Ascending aorta (tissue), 2 donors: ENCODE results near the gene MAP6. TPM values are rescaled to one million over a fixed set of nuclear protein-coding genes. Genes with fewer than 3 reads are reported as not detected.
A peak's percentile ranks its signal among the peaks of the same experiment; 100 is the strongest.
"Not testable (repeated sequence)": the region's sequence is repeated elsewhere in the genome, so short reads cannot be mapped to it uniquely, and the experiment has no call there.

ENCODE experiments used
- DNase-seq, 2 donors: peaks; one replicate each; pipeline ENCODE4 v3.0.0-alpha.2; 2019; ENCODE audit warnings: low spot score in 2 of 2
- H3K27ac ChIP-seq, 2 donors: fragments of 200-600 bp; sonication (generic); one replicate each; pipeline ENCODE4 v1.5.1; 2016 to 2017; ENCODE audit warnings: mild to moderate bottlenecking in 1 of 2
- H3K27me3 ChIP-seq: fragments of 200-600 bp; sonication (generic); one replicate; pipeline ENCODE4 v1.5.1; 2017
- H3K36me3 ChIP-seq, 2 donors: fragments of 200-600 bp; sonication (generic); one replicate each; pipeline ENCODE4 v1.5.1; 2016
- H3K4me1 ChIP-seq, 2 donors: fragments of 200-600 bp; sonication (generic); one replicate each; pipeline ENCODE4 v1.5.1; 2016 to 2017; ENCODE audit warnings: mild to moderate bottlenecking in 1 of 2
- H3K4me3 ChIP-seq, 2 donors: fragments of 200-600 bp; sonication (generic); one replicate each; pipeline ENCODE4 v1.5.1; 2016 to 2017; ENCODE audit warnings: mild to moderate bottlenecking in 1 of 2
- H3K9me3 ChIP-seq, 2 donors: fragments of 200-600 bp; sonication (generic); one replicate each; pipeline ENCODE4 v1.5.1; 2016
- CTCF ChIP-seq, 3 experiments: fragments of 200-600 bp in 2 of 3; fragments of 450-650 bp in 1 of 3; sonication (generic) in 2 of 3; IDR thresholded peaks; one replicate each; pipeline ENCODE4 v1.5.1; 2016 to 2019; ENCODE audit warnings: antibody characterized with exemption in 3 of 3, mild to moderate bottlenecking in 1 of 3, moderate library complexity in 1 of 3
- intact Hi-C: fragments of 100-400 bp; cut with DNase I; formaldehyde crosslinking; loops from one replicate; pipeline ENCODE4 v1.15.1; 2023
- total RNA-seq: library from RNA; depleted of rRNA; stranded (reverse); fragments of >200 nt; gene quantifications from one replicate; pipeline ENCODE4 v1.1.0, GENCODE V29; 2016

The MAP6 gene
- total RNA-seq, 1 donor from 2014 or later = 15.8 TPM

DNA sequence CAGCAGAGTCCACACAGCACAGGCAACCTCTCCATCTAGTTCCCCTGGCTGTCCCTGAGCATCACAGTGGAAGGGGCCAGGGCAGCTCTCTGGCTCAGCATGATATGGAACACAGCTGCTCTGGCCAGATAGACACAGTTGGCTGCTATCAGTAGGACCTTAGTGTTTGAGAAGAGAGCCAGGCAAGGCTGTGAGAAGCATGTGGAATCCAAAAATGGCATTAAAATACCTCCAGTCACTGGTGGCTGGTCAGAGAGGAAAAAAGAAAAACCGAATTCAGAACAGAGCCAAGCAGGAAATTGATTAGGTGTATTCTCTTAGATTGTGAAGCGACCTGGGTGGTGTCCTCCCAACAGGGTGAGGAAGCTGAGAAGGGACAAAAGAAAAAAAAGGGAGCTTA lies 78.9 kb downstream of the MAP6 start:
- H3K4me3 ChIP-seq = no peak overlapping the region
- intact Hi-C loops = no loop called here
- no peaks in the 10 kb centered on the region for H3K9me3 ChIP-seq
- H3K27me3 ChIP-seq = no peaks in the 10 kb centered on the region
- TF ChIP-seq CTCF (IDR thresholded peaks at IDR 0.05) = no peak
- H3K4me1 ChIP-seq = no peaks in the 10 kb centered on the region
- no peaks in the 10 kb centered on the region for H3K36me3 ChIP-seq
- H3K27ac ChIP-seq = no peak overlapping the region
- no peak for DNase-seq

DNA sequence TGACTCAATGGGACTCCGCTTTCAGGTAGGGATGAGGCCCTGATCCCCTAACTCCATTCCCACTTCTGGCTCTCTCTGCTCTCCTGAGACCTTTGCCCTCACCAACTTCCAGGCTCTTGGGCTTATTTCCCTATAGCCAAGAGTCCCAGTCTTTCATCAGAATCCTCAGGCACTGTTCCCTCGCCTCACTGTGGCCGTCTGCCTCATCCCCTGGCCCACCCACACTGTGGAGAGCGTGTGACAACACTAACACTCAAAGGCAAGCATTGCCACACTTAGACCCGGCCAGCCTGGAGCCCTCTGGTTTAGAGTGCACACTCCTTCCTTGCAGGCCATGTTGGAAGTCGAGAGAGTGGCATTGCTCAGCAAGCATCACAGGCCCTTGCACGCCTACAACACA lies 79.8 kb downstream of the MAP6 start:
- no peaks in the 10 kb centered on the region for H3K9me3 ChIP-seq
- no peaks in the 10 kb centered on the region for H3K27me3 ChIP-seq
- peaks cover 0 to 4% of the 10 kb centered on the region in 2 donors for H3K4me1 ChIP-seq
- no peak overlapping the region for H3K27ac ChIP-seq
- H3K36me3 ChIP-seq = no peaks in the 10 kb centered on the region
- intact Hi-C loops = no loop called here
- no peak for TF ChIP-seq CTCF (IDR thresholded peaks at IDR 0.05)
- H3K4me3 ChIP-seq = no peak overlapping the region
- DNase-seq = no peak

DNA sequence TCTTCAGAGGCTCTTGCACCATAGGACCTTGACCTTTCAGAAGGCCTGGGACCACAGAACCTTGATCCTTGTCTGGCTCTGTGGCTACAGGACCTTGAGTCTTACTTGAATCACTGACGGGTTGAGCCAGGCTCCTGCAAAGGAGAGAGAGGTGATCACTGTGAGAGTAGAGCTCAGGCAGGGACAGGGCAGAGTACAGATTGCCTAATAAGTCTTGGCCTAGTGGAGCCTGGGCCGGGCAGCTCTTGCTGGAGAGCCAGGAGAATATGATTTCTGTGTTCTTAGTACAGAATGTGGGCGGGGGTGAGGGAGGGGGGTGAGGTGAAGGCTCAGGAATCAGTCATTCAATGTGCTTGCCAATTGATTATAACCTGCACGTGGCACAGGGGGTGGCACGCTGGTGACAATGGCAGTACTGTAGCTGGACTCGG lies 80.8 kb downstream of the MAP6 start:
- Histone ChIP-seq H3K27me3 (no peaks in the 10 kb centered on the region), H3K27ac (no peak overlapping the region), H3K9me3 (no peaks in the 10 kb centered on the region), H3K4me1 (peaks cover 0 to 8% of the 10 kb centered on the region in 2 donors), H3K4me3 (no peak overlapping the region), H3K36me3 (no peaks in the 10 kb centered on the region)
- no peak for TF ChIP-seq CTCF (IDR thresholded peaks at IDR 0.05)
- intact Hi-C loops = no loop called here
- DNase-seq = no peak

- Histone ChIP-seq H3K27me3 (no peaks in the 10 kb centered on the region), H3K9me3 (no peaks in the 10 kb centered on the region), H3K27ac (no peak overlapping the region), H3K36me3 (no peaks in the 10 kb centered on the region), H3K4me1 (peaks cover 0 to 15% of the 10 kb centered on the region in 2 donors), H3K4me3 (no peak overlapping the region)
- no peak for DNase-seq
- TF ChIP-seq CTCF (IDR thresholded peaks at IDR 0.05) = no peak
- intact Hi-C loops = no loop called here
Measured at GRCh38 chr11:75586395-75586794, 82.4 kb downstream of the MAP6 start.

DNA sequence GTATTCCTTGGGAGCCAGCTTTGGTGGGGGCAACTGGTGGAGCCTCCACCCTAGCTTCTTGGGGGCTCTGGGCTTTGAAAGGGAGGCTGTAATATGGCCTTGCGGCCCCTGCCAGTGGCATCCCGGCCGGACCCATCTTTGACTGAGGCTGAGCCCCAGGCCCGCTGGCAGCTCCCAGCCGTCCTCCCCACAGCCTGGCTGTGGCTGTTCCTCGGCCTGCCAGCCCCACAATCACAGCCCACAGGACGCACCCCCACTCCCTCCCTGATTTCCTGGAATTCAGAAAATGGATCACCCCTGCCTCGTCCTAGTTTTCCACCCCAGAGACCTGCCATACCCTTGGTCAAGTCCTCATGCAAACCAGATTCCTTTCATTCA lies 83.6 kb downstream of the MAP6 start:
- no peaks in the 10 kb centered on the region for H3K27me3 ChIP-seq
- H3K4me1 ChIP-seq = peaks cover 0 to 15% of the 10 kb centered on the region in 2 donors
- DNase-seq = no peak
- no peaks in the 10 kb centered on the region for H3K36me3 ChIP-seq
- peak overlapping the region; percentile 97 to 99 for H3K27ac ChIP-seq
- intact Hi-C loops = no loop called here
- no peaks in the 10 kb centered on the region for H3K9me3 ChIP-seq
- no peak overlapping the region for H3K4me3 ChIP-seq
- TF ChIP-seq CTCF (IDR thresholded peaks at IDR 0.05) = no peak

DNA sequence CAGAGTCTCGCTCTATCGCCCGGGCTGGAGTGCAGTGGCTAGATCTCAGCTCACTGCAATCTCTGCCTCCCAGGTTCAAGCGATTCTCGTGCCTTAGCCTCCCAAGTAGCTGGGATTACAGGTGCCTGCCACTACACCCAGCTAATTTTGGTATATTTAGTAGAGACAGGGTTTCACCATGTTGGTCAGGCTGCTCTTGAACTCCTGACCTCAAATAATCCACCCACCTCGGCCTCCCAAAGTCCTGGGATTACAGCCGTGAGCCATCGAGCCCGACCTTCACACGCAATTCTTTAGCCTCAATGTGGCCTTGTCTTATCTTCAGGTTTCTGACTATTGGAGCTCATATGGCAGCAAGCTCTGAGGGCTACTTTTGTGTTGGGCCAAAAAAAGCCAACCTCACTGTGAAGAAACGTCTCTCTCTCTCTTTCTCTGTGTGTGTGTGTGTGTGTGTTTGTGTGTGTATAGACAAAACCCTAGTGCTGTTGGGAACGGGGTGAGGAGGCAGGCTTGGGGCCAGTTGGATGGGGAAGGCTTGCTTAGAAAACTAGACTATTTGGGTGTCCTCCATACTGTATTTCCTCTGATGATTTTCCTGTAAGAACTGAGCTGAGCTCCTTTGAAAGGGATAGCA lies 84.1 kb downstream of the MAP6 start:
- intact Hi-C loops = loop anchor here (5.0 kb wide), 2 partner anchors 83 to 167 kb away; partner anchors contain the start of gene MAP6
- not testable (repeated sequence) for H3K4me3 ChIP-seq, DNase-seq, H3K9me3 ChIP-seq, H3K27me3 ChIP-seq, H3K36me3 ChIP-seq
- Histone ChIP-seq H3K27ac (peak overlapping the region; percentile 97 to 99), H3K4me1 (peaks cover 0 to 15% of the 10 kb centered on the region in 2 donors)
